GM12873 (cell line): ENCODE results near the gene RAB15.

Experiments
- CTCF ChIP-seq: IDR thresholded peaks from 2 replicates; pipeline ENCODE4 v1.5.1; 2012; ENCODE audit warnings: low read depth, mild to moderate bottlenecking, moderate library complexity, low read length, control low read depth; ENCODE audit not compliant: insufficient read depth; ENCODE audit errors: missing control alignments

Gene RAB15

GRCh38 chr14:64923015-64923414 is 49.1 kb downstream of the RAB15 start:
- TF ChIP-seq CTCF: no peak

GRCh38 chr14:64920465-64920864 is 51.7 kb downstream of the RAB15 start:
- no peak for TF ChIP-seq CTCF

- TF ChIP-seq CTCF: no peak
Observed at GRCh38 chr14:64919618-64920017, 52.5 kb downstream of the RAB15 start.

- TF ChIP-seq CTCF: no peak
Observed at GRCh38 chr14:64919215-64919614, 52.9 kb downstream of the RAB15 start.

- no peak for TF ChIP-seq CTCF
Observed at GRCh38 chr14:64918216-64918615, 53.9 kb downstream of the RAB15 start.

GRCh38 chr14:64915797-64916196 is 56.3 kb downstream of the RAB15 start:
- no peak for TF ChIP-seq CTCF

GRCh38 chr14:64915029-64915424 is 57.1 kb downstream of the RAB15 start:
- no peak for TF ChIP-seq CTCF
